H1 (cell line): ENCODE results near the gene APOC1.

Source experiments
- CTCF ChIP-seq, 3 experiments: IDR thresholded peaks; 1 replicate in 2 of 3; 2 replicates in 1 of 3; pipeline versions ENCODE4 v1.5.1 to v1.6.1; 2011; ENCODE audit warnings: low read length in 3 of 3, mild to moderate bottlenecking in 3 of 3, inconsistent platforms in 2 of 3, low read depth in 1 of 3, moderate library complexity in 1 of 3; ENCODE audit not compliant: insufficient read depth in 1 of 3; ENCODE audit errors: control extremely low read depth in 1 of 3
- TCF12 ChIP-seq: IDR thresholded peaks from 2 replicates; pipeline ENCODE4 v1.6.1; 2011; ENCODE audit warnings: low read depth, mild to moderate bottlenecking, low read length
- TF ChIP-seq, protein P1 (sequence below): IDR thresholded peaks from 2 replicates; pipeline ENCODE4 v1.6.1; 2011; ENCODE audit warnings: low read length, improper control_type of control experiment

- TF ChIP-seq CTCF (IDR thresholded peaks at IDR 0.05; ENCODE audit: control extremely low read depth in 1 of 3, insufficient read depth in 1 of 3, low read depth in 1 of 3, low read length in 3 of 3) (peak; percentile 94 to 95 (median 94)), TCF12 (no peak)
- TF ChIP-seq, protein P1, sequence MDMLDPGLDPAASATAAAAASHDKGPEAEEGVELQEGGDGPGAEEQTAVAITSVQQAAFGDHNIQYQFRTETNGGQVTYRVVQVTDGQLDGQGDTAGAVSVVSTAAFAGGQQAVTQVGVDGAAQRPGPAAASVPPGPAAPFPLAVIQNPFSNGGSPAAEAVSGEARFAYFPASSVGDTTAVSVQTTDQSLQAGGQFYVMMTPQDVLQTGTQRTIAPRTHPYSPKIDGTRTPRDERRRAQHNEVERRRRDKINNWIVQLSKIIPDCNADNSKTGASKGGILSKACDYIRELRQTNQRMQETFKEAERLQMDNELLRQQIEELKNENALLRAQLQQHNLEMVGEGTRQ = 0 out of 2 replicates have a peak, but pooled peaks have one; percentile 13
Measured at GRCh38 chr19:44903602-44904425, 10.6 kb upstream of the APOC1 start.
